Measurements from ENCODE around the gene SETDB1. TPM values are rescaled to one million over a fixed set of nuclear protein-coding genes. Genes with fewer than 3 reads are reported as not detected.

The SETDB1 gene
- total and polyA plus RNA-seq, 2 of the 13 experiments (the other 11 are each of a cell fraction or from before 2014, with no cell fraction given), result 33.1 to 34.6 TPM

DNA sequence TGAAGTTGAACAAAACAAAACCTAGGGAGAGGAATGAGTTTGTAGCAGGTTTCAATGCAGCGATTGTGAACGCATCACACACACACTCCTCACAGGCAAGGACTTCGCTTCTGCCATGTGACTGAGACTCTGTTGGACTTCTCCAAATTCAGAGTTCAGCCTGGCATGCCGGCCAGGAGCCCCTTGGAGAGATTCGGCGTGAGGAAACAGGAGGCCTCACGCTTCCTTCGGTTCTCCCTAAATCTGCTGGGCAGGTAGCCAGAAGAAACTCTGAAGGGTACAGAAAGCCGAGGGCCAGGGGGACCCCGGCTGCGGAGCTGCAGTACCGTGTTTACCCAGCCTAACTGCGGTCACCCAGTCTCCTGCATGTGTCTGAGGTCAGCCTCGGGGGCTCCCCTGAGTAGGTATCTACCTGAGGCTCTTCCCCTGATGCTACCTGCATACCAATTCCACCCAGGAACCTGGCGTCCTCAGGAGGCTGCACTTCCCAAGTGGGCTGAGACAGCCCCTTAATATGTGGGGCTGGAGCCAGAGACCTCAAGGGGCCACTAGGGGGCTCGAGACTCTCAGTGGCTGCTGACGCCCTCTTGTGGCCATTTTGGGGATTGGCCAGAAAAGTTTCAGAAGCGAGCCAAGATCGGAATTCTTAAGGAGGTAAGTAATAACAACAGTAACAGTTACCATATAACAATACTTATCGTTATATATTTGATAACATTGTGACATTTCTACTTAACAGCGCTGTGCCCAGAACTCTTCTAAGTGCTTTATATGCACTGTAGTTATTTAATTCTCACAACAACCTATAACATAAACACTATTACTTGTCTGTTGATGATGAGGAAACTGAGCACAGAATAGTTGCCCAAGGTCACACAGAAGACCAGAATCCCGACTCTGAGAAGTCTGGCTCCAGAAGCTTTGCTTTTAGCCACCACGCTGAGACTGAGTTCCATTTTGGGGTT, 53.2 kb downstream of the SETDB1 start (continued):
- TF ChIP-seq, protein P1, sequence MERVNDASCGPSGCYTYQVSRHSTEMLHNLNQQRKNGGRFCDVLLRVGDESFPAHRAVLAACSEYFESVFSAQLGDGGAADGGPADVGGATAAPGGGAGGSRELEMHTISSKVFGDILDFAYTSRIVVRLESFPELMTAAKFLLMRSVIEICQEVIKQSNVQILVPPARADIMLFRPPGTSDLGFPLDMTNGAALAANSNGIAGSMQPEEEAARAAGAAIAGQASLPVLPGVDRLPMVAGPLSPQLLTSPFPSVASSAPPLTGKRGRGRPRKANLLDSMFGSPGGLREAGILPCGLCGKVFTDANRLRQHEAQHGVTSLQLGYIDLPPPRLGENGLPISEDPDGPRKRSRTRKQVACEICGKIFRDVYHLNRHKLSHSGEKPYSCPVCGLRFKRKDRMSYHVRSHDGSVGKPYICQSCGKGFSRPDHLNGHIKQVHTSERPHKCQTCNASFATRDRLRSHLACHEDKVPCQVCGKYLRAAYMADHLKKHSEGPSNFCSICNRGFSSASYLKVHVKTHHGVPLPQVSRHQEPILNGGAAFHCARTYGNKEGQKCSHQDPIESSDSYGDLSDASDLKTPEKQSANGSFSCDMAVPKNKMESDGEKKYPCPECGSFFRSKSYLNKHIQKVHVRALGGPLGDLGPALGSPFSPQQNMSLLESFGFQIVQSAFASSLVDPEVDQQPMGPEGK (CRISPR knock-in tag; IDR thresholded peaks at IDR 0.05), result peak; percentile 70
- TF ChIP-seq SRSF9 (IDR thresholded peaks at IDR 0.05; ENCODE audit: borderline replicate concordance, insufficient read depth, low read depth, low read length, poor library complexity, severe bottlenecking) (no peak), ZSCAN25 (CRISPR knock-in tag; IDR thresholded peaks at IDR 0.05) (no peak), ZNF329 (CRISPR knock-in tag; IDR thresholded peaks at IDR 0.05; ENCODE audit: low read depth) (no peak), POLR2AphosphoS5 (IDR thresholded peaks at IDR 0.05; ENCODE audit: low read depth, low read length) (0 out of 2 replicates have a peak, but pooled peaks have one; percentile 20), ZNF7 (CRISPR knock-in tag; IDR thresholded peaks at IDR 0.05) (no peak), RBFOX2 (IDR thresholded peaks at IDR 0.05; ENCODE audit: low read depth, low read length) (no peak), ZNF510 (CRISPR knock-in tag; IDR thresholded peaks at IDR 0.05; ENCODE audit: low read depth) (no peak), ZNF335 (CRISPR knock-in tag; IDR thresholded peaks at IDR 0.05) (no peak), ZNF644 (CRISPR knock-in tag; IDR thresholded peaks at IDR 0.05; ENCODE audit: low read depth) (no peak), ZNF781 (CRISPR knock-in tag; IDR thresholded peaks at IDR 0.05; ENCODE audit: borderline replicate concordance, not compliant biosample characterization) (no peak), FLYWCH1 (CRISPR knock-in tag; IDR thresholded peaks at IDR 0.05) (no peak), CENPX (CRISPR knock-in tag; IDR thresholded peaks at IDR 0.05) (no peak), ATAD3A (CRISPR knock-in tag; IDR thresholded peaks at IDR 0.05) (no peak), FOXM1 (CRISPR knock-in tag; IDR thresholded peaks at IDR 0.05) (no peak), ATF7 (IDR thresholded peaks at IDR 0.05) (no peak), ATF7 (CRISPR knock-in tag; IDR thresholded peaks at IDR 0.05) (no peak), SETDB1 (CRISPR knock-in tag; IDR thresholded peaks at IDR 0.05; ENCODE audit: borderline replicate concordance) (no peak), SMAD9 (CRISPR knock-in tag; IDR thresholded peaks at IDR 0.05) (no peak)
- TF ChIP-seq, protein P2, sequence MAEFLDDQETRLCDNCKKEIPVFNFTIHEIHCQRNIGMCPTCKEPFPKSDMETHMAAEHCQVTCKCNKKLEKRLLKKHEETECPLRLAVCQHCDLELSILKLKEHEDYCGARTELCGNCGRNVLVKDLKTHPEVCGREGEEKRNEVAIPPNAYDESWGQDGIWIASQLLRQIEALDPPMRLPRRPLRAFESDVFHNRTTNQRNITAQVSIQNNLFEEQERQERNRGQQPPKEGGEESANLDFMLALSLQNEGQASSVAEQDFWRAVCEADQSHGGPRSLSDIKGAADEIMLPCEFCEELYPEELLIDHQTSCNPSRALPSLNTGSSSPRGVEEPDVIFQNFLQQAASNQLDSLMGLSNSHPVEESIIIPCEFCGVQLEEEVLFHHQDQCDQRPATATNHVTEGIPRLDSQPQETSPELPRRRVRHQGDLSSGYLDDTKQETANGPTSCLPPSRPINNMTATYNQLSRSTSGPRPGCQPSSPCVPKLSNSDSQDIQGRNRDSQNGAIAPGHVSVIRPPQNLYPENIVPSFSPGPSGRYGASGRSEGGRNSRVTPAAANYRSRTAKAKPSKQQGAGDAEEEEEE (CRISPR knock-in tag; IDR thresholded peaks at IDR 0.05; ENCODE audit: borderline replicate concordance), result no peak
- TF ChIP-seq, protein P3, sequence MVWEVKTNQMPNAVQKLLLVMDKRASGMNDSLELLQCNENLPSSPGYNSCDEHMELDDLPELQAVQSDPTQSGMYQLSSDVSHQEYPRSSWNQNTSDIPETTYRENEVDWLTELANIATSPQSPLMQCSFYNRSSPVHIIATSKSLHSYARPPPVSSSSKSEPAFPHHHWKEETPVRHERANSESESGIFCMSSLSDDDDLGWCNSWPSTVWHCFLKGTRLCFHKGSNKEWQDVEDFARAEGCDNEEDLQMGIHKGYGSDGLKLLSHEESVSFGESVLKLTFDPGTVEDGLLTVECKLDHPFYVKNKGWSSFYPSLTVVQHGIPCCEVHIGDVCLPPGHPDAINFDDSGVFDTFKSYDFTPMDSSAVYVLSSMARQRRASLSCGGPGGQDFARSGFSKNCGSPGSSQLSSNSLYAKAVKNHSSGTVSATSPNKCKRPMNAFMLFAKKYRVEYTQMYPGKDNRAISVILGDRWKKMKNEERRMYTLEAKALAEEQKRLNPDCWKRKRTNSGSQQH (CRISPR knock-in tag; IDR thresholded peaks at IDR 0.05; ENCODE audit: low read depth), result no peak
- TF ChIP-seq, protein P4, sequence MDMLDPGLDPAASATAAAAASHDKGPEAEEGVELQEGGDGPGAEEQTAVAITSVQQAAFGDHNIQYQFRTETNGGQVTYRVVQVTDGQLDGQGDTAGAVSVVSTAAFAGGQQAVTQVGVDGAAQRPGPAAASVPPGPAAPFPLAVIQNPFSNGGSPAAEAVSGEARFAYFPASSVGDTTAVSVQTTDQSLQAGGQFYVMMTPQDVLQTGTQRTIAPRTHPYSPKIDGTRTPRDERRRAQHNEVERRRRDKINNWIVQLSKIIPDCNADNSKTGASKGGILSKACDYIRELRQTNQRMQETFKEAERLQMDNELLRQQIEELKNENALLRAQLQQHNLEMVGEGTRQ (IDR thresholded peaks at IDR 0.05; ENCODE audit: low read depth, low read length), result no peak
- TF ChIP-seq, protein P4 (CRISPR knock-in tag; IDR thresholded peaks at IDR 0.05; ENCODE audit: borderline replicate concordance), result no peak
